Kidney epithelial cell (primary cell): ENCODE measurements around the gene RANBP10. TPM values are rescaled to one million over a fixed set of nuclear protein-coding genes. Genes with fewer than 3 reads are reported as not detected.
A peak's percentile ranks its signal among the peaks of the same experiment; 100 is the strongest.
"Not testable (repeated sequence)": the region's sequence is repeated elsewhere in the genome, so short reads cannot be mapped to it uniquely, and the experiment has no call there.

ENCODE experiments used
- DNase-seq: peaks from one replicate; pipeline ENCODE4 v3.0.0-alpha.2; 2010; ENCODE audit warnings: low read depth
- H3K27me3 ChIP-seq: 2 replicates; pipeline ENCODE4 v1.6.0; 2011; ENCODE audit warnings: low read length; ENCODE audit not compliant: control insufficient read depth, insufficient read depth
- H3K36me3 ChIP-seq: 2 replicates; pipeline ENCODE4 v1.5.1; 2011; ENCODE audit warnings: low read length; ENCODE audit not compliant: control insufficient read depth, insufficient read depth
- H3K4me3 ChIP-seq: 2 replicates; pipeline ENCODE4 v1.5.1; 2011; ENCODE audit warnings: low read depth, mild to moderate bottlenecking, control low read depth, low read length
- total RNA-seq: library from RNA; depleted of rRNA; stranded (reverse); fragments of >200 nt; gene quantifications from 2 replicates; pipeline ENCODE4 v1.2.3, GENCODE V29; 2015
- TF ChIP-seq, protein P1 (sequence below): IDR thresholded peaks from 2 replicates; pipeline ENCODE4 v1.5.1; 2011; ENCODE audit warnings: mild to moderate bottlenecking, moderate library complexity, low read length, control low read depth, inconsistent platforms; ENCODE audit not compliant: insufficient read depth, poor library complexity, severe bottlenecking

RANBP10 gene
- total RNA-seq, 1 donor from 2014 or later, result 12.5 TPM

DNA sequence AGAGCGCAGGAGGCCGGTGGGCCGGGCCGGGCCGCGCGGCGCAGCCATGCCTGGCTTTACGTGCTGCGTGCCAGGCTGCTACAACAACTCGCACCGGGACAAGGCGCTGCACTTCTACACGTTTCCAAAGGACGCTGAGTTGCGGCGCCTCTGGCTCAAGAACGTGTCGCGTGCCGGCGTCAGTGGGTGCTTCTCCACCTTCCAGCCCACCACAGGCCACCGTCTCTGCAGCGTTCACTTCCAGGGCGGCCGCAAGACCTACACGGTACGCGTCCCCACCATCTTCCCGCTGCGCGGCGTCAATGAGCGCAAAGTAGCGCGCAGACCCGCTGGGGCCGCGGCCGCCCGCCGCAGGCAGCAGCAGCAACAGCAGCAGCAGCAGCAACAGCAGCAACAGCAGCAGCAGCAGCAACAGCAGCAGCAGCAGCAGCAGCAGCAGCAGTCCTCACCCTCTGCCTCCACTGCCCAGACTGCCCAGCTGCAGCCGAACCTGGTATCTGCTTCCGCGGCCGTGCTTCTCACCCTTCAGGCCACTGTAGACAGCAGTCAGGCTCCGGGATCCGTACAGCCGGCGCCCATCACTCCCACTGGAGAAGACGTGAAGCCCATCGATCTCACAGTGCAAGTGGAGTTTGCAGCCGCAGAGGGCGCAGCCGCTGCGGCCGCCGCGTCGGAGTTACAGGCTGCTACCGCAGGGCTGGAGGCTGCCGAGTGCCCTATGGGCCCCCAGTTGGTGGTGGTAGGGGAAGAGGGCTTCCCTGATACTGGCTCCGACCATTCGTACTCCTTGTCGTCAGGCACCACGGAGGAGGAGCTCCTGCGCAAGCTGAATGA lies 36.4 kb upstream of the RANBP10 start:
- Histone ChIP-seq H3K4me3 (peak overlapping the region; percentile 97), H3K36me3 (no peaks in the 10 kb centered on the region), H3K27me3 (no peaks in the 10 kb centered on the region)
- TF ChIP-seq, protein P1, sequence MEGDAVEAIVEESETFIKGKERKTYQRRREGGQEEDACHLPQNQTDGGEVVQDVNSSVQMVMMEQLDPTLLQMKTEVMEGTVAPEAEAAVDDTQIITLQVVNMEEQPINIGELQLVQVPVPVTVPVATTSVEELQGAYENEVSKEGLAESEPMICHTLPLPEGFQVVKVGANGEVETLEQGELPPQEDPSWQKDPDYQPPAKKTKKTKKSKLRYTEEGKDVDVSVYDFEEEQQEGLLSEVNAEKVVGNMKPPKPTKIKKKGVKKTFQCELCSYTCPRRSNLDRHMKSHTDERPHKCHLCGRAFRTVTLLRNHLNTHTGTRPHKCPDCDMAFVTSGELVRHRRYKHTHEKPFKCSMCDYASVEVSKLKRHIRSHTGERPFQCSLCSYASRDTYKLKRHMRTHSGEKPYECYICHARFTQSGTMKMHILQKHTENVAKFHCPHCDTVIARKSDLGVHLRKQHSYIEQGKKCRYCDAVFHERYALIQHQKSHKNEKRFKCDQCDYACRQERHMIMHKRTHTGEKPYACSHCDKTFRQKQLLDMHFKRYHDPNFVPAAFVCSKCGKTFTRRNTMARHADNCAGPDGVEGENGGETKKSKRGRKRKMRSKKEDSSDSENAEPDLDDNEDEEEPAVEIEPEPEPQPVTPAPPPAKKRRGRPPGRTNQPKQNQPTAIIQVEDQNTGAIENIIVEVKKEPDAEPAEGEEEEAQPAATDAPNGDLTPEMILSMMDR, result peak; percentile 39
- no peak for DNase-seq

DNA sequence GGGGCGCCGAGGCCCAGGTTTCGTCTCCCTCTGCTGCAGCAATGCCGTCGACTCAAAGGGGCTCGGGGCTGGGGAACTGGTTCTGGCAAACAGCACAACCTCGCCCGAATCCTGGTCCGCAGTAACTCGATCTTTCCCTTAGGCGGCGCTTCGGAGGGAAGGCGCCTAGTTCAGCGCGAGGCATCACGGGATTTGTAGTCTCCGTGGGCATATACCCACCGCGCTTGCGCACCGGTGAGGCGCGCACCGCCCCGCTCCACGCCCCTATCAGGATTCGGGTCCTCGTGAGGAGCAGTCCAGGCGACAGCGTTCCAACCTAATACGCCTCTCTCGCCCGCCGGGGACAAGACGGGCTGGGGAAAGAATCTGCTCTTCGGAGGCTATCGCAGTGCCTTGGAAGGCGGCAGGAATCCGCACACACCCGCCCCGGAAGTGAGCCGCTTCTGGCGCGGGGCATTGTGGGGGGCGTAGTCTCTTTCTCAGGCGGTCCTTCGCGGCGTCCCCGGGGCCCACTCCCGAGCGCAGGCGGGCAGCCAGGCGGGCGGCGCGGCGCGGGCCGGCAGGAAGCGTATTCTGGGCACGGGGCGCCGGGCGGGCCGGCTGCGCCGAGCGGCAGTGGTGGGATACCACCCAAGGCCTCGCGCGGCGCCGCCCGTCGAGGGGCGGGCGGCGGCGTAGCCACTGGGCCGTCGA lies 35.6 kb upstream of the RANBP10 start, which contains the start of gene THAP11:
THAP11 (plus strand) TSS at position 505 of the 693 bp plus-strand sequence. CDS start 235 bp downstream, outside the sequence.
- TF ChIP-seq, protein P1, result peak; percentile 83
- no peak for DNase-seq
- H3K27me3 ChIP-seq, result no peaks in the 10 kb centered on the region
- peak within 1 kb of the TSS; percentile 97 for H3K4me3 ChIP-seq
- no peaks in the 10 kb centered on the region for H3K36me3 ChIP-seq

DNA sequence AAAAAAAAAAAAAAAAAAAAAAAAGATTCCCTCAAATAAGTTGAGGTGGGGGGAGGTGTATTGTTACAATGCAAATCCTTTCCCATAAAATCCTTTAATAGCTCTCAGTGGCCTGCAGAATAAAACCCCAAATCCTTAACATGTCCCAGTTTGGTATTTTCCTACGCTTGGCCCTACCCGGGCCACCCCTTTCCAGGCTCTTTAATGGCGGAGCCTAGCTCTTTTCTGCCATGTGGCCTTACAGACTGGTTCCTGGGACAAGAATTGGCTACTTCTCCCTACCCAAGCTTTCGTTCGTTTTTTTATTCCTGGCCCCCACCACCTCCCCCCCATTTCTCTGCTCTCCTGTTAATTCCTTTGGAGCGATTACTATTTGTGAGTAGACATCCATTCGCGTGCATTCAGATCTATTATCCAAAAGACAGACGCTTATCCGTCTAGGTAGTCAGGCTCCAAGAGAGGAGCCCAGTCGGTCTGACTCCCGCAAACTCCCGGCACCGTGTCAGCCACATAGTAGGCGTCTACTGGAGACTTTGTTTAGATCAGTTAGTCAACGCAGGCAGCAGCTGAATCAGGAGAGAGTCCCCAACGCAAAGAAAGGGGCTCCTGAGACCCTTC lies 34.9 kb upstream of the RANBP10 start:
- Histone ChIP-seq H3K4me3 (peak overlapping the region; percentile 18), H3K27me3 (no peaks in the 10 kb centered on the region), H3K36me3 (no peaks in the 10 kb centered on the region)
- TF ChIP-seq, protein P1, result no peak
- DNase-seq, result no peak

DNA sequence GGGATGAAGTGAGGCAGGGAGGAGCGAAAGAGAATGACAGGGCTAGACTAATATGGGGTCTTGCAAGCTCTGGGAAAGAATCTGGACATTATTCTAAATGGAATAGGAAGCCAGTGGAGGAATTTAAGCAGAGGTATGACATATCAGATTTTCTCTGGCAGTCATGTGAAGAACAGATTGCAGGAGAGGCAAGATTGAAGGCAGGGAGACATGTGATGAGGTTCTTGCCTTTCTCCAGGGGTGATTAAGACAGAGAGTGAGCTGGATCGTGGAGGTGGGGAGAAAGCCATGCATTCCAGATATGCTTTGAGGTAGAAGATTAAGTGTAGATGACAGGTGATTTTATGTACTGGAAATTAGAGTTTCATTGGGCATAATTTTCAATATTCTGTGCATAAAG lies 31.5 kb upstream of the RANBP10 start:
- TF ChIP-seq, protein P1, result no peak
- H3K27me3 ChIP-seq, result no peaks in the 10 kb centered on the region
- no peak for DNase-seq
- no peak overlapping the region for H3K4me3 ChIP-seq
- no peaks in the 10 kb centered on the region for H3K36me3 ChIP-seq

DNA sequence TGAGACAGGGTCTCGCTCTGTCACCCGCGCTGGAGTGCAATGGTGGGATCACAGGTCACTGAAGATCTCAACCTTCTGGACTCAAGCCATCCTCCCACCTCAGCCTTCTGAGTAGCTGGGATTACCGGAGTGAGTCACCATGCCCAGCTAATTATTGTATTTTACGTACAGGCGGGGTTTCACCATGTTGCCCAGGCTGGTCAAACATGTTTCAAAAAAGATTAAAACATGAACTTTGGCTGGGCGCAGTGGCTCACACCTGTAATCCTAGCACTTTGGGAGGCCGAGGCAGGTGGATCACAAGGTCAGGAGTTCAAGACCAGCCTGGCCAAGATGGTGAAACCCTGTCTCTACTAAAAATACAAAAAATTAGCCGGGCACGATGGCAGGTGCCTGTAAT lies 30.8 kb upstream of the RANBP10 start:
- not testable (repeated sequence) for H3K27me3 ChIP-seq, H3K36me3 ChIP-seq, DNase-seq, H3K4me3 ChIP-seq

DNA sequence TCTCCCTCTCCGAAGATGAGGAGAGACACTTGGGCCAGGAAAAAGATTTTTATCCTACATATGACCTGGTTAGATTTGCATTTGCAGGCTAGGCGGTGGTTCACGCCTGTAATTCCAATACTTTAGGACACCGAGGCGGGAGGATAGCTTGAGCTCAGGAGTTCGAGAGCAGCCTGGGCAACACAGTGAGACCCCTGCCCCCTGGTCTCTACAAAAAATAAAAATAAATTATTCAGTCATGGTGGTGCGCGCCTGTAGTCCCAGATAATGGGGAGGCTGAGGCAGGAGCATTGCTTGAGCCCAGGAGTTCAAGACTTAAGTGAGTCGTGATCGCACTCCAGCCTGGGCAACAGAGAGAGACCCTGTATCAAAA lies 27.9 kb upstream of the RANBP10 start:
- DNase-seq, result no peak
- Histone ChIP-seq H3K27me3 (no peaks in the 10 kb centered on the region), H3K4me3 (no peak overlapping the region), H3K36me3 (no peaks in the 10 kb centered on the region)
- TF ChIP-seq, protein P1, result no peak
